OCI-LY3 (cell line): ENCODE measurements around the gene RAD51B.
A peak's percentile ranks its signal among the peaks of the same experiment; 100 is the strongest.
"Not testable (repeated sequence)": the region's sequence is repeated elsewhere in the genome, so short reads cannot be mapped to it uniquely, and the experiment has no call there.

Source experiments
- H2AFZ ChIP-seq: fragments of 200-600, 300-600 bp; shearing (Covaris generic); 2 replicates; pipeline ENCODE4 v1.6.0; 2014; ENCODE audit warnings: antibody characterized with exemption, low read depth, low read length
- H3K27ac ChIP-seq: fragments of 200-600, 300-600 bp; sonication (generic); 2 replicates; pipeline ENCODE4 v1.5.1; 2014; ENCODE audit warnings: mild to moderate bottlenecking, low read length, moderate library complexity, mixed read lengths
- H3K27me3 ChIP-seq: fragments of 200-600, 300-600 bp; sonication (generic); 2 replicates; pipeline ENCODE4 v1.6.1; 2014; ENCODE audit warnings: low read depth, low read length, mixed read lengths
- H3K36me3 ChIP-seq: fragments of 200-600, 300-600 bp; sonication (generic); replicated peaks from 2 replicates; pipeline ENCODE3; 2014; ENCODE audit warnings: low read depth, low read length, mixed read lengths
- H3K4me1 ChIP-seq: fragments of 300-600, 200-600 bp; sonication (generic); 2 replicates; pipeline ENCODE4 v1.6.1; 2014; ENCODE audit warnings: low read length, mixed read lengths
- H3K4me2 ChIP-seq: fragments of 200-600, 300-600 bp; sonication (generic); 2 replicates; pipeline ENCODE4 v1.6.1; 2014; ENCODE audit warnings: low read length, mixed read lengths
- H3K4me3 ChIP-seq: fragments of 300-600, 200-600 bp; sonication (generic); 2 replicates; pipeline ENCODE4 v1.5.1; 2014; ENCODE audit warnings: antibody characterized with exemption, mild to moderate bottlenecking, low read length, moderate library complexity
- H3K79me2 ChIP-seq: fragments of 300-600, 200-600 bp; shearing (Covaris generic); 2 replicates; pipeline ENCODE4 v1.6.1; 2014; ENCODE audit warnings: mild to moderate bottlenecking, low read length, mixed read lengths
- H3K9ac ChIP-seq: fragments of 300-600, 200-600 bp; shearing (Covaris generic); 2 replicates; pipeline ENCODE4 v1.6.0; 2014; ENCODE audit warnings: mild to moderate bottlenecking, low read length, moderate library complexity
- H3K9me3 ChIP-seq: fragments of 200-600, 300-600 bp; shearing (Covaris generic); 2 replicates; pipeline ENCODE4 v1.6.1; 2014; ENCODE audit warnings: low read length, mixed read lengths; ENCODE audit not compliant: insufficient read depth
- H4K20me1 ChIP-seq: fragments of 200-600, 300-600 bp; sonication (generic); 2 replicates; pipeline ENCODE4 v1.6.1; 2016; ENCODE audit warnings: low read length, mixed read lengths; ENCODE audit not compliant: insufficient read depth
- EZH2phosphoT487 ChIP-seq: fragments of 200-600 bp; shearing (Covaris generic); IDR thresholded peaks from 2 replicates; pipeline ENCODE4 v1.6.1; 2018; ENCODE audit warnings: antibody characterized with exemption, mixed run types, low read depth
- TF ChIP-seq, protein P1 (sequence below): fragments of 200-600, 300-600 bp; sonication (generic); IDR thresholded peaks from 2 replicates; pipeline ENCODE4 v1.5.1; 2014; ENCODE audit warnings: antibody characterized with exemption, low read length, low read depth

Gene RAD51B

DNA sequence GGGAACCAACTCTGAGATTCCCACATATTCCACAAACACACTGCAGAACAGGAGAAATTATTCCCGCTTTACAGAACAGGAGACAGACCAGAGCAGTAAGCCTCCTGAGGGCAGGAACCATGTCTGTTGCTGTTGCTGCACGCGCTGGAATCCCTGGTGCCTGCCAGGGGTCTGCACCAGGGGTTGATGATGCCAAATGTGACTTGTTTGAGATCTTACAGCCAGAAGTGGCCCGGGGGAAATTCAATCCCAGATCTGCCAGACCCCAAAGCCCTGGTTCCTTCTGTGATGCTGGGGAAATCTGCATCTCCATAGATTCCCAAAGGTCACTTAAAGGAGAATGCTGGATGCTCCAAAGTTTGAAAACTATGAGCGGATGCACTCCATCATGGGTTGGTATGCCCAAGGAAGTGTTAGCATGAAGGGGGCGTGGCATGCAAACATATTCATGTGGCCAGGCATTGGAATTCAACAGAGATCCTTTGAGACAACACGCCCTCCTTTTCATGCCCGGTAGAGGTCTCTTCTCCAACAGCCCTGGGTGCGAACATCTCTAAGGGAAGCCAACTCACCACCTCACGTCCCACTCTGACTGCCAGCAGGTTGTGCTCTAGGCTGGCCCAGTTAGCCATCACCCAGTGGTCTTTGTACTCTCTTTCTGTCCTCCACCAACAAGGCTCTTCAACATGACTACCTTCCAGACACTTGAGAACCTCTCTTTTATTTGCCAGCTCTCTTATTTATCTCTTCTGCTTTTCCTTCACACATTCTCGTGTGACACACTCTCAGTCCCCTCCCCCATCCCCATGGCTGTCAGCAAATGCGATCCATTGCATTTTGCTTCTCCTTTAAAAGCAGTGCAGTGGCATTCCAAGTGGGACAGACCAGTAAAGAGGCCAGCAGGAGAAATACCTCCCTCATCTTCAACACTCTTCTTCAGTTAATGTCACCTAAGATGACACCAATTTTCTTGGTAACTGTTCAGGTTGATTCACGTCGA lies 841.9 kb downstream of the RAD51B start:
- no peak overlapping the region for H2AFZ ChIP-seq
- H3K9me3 ChIP-seq: no peaks in the 10 kb centered on the region
- no peak overlapping the region for H3K9ac ChIP-seq
- no peaks in the 10 kb centered on the region for H3K36me3 ChIP-seq
- no peak overlapping the region for H3K4me2 ChIP-seq
- no peaks in the 10 kb centered on the region for H4K20me1 ChIP-seq
- no peaks in the 10 kb centered on the region for H3K27me3 ChIP-seq
- H3K4me3 ChIP-seq: no peak overlapping the region
- no peaks in the 10 kb centered on the region for H3K79me2 ChIP-seq
- H3K4me1 ChIP-seq: peaks cover 14% of the 10 kb centered on the region
- no peak for TF ChIP-seq EZH2phosphoT487
- TF ChIP-seq, protein P1, sequence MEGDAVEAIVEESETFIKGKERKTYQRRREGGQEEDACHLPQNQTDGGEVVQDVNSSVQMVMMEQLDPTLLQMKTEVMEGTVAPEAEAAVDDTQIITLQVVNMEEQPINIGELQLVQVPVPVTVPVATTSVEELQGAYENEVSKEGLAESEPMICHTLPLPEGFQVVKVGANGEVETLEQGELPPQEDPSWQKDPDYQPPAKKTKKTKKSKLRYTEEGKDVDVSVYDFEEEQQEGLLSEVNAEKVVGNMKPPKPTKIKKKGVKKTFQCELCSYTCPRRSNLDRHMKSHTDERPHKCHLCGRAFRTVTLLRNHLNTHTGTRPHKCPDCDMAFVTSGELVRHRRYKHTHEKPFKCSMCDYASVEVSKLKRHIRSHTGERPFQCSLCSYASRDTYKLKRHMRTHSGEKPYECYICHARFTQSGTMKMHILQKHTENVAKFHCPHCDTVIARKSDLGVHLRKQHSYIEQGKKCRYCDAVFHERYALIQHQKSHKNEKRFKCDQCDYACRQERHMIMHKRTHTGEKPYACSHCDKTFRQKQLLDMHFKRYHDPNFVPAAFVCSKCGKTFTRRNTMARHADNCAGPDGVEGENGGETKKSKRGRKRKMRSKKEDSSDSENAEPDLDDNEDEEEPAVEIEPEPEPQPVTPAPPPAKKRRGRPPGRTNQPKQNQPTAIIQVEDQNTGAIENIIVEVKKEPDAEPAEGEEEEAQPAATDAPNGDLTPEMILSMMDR: peak; percentile 20
- H3K27ac ChIP-seq: no peak overlapping the region

DNA sequence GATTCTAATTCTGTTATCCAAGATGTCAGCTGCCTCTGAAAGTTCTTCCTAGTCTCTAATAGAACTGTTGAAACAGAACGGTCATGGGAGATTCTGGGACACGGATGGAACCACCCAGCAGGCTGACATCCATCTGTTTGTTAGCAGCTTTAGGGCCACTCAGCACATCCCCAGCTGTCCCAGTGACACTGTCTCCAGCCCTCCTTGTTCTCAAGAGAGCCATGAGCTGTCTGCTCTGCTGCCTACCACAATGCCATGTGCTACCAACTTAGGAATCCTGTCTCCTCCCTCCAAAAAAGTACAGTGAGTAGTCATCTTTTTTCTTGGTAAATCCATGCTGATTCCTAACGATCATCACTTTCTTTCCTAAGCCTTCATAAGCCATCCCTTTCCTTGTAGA lies 842.8 kb downstream of the RAD51B start:
- H3K4me3 ChIP-seq: no peak overlapping the region
- H3K36me3 ChIP-seq: no peaks in the 10 kb centered on the region
- H3K27me3 ChIP-seq: no peaks in the 10 kb centered on the region
- no peak overlapping the region for H3K9ac ChIP-seq
- no peak overlapping the region for H3K4me2 ChIP-seq
- H3K79me2 ChIP-seq: no peaks in the 10 kb centered on the region
- H3K4me1 ChIP-seq: peaks cover 14% of the 10 kb centered on the region
- no peak overlapping the region for H3K27ac ChIP-seq
- no peak for TF ChIP-seq EZH2phosphoT487
- TF ChIP-seq, protein P1: no peak
- no peak overlapping the region for H2AFZ ChIP-seq
- no peaks in the 10 kb centered on the region for H4K20me1 ChIP-seq
- H3K9me3 ChIP-seq: no peaks in the 10 kb centered on the region

DNA sequence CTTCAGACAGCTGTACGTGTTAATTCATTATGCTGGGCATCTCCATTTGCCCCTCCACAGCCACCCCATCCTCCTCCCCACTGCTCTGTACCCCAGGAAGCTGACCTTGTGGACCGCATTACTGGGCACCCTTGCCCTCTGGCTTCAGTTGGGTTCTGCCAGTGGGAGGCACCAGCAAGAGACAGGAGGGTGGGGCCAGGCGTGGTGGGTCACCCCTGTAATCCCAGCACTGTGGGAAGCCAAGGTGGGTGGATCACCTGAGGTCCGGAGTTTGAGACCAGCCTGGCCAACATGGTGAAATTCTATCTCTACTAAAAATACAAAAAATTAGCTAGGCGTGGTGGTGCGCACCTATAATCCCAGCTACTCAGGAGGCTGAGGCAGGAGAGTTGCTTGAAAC lies 843.2 kb downstream of the RAD51B start:
- H3K9ac ChIP-seq, H2AFZ ChIP-seq, H3K27me3 ChIP-seq, H3K9me3 ChIP-seq, H3K36me3 ChIP-seq, H3K79me2 ChIP-seq, H3K27ac ChIP-seq, H4K20me1 ChIP-seq, H3K4me3 ChIP-seq: not testable (repeated sequence)
- H3K4me2 ChIP-seq: peak overlapping the region; percentile 92; the same call in 1 of the 2 replicates
- H3K4me1 ChIP-seq: peaks cover 14% of the 10 kb centered on the region

DNA sequence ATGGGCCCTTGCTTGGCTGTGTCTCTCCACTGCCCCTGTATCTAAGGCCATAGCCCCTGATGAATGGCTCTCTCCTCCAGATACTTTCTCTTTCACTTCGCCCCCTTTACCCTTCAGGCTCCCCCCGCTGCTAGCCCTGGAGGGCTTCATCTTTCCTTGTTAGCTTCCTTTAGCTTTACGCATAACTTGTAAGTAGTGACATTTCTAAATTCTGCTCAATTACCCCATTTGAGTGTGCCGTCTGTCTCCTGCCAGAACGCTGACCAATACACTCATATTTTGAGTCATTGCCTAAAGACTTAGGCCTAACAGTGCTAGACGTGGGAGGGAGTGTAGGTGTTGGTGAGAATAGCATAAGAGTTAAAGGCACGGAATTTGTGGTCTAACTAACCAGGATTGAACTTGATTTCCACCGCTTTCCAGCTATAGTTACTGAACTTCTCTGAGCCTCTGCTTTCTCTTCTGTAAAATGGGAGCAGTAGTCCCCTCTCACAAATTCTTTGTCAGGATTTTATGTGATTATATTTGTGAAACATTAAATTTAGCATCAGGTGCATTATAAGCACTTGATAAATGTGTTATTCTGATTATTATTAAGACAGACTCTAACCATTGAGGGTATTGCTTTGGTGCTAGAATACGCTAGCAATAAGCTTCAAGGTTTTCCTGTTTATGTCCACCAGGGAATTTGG lies 844.0 kb downstream of the RAD51B start:
- H3K4me1 ChIP-seq: peaks cover 14% of the 10 kb centered on the region
- H3K79me2 ChIP-seq: no peaks in the 10 kb centered on the region
- H3K9ac ChIP-seq: peak overlapping the region; percentile 48
- peak overlapping the region; percentile 92 for H3K4me2 ChIP-seq
- H4K20me1 ChIP-seq: no peaks in the 10 kb centered on the region
- H3K4me3 ChIP-seq: peak overlapping the region; percentile 72
- no peaks in the 10 kb centered on the region for H3K27me3 ChIP-seq
- peak overlapping the region; percentile 95 for H2AFZ ChIP-seq
- no peak overlapping the region for H3K27ac ChIP-seq
- no peaks in the 10 kb centered on the region for H3K9me3 ChIP-seq
- TF ChIP-seq, protein P1: no peak
- TF ChIP-seq EZH2phosphoT487: no peak
- H3K36me3 ChIP-seq: no peaks in the 10 kb centered on the region
